Mesendoderm (in vitro differentiated cells): ENCODE results near the gene ZDHHC5.

Experiments used
- DNase-seq: peaks from one replicate; pipeline ENCODE4 v3.0.0; 2013
- H2AK5ac ChIP-seq: 2 replicates; pipeline ENCODE4 v1.6.1; 2013; ENCODE audit warnings: low read length, inconsistent platforms
- H2BK120ac ChIP-seq: 2 replicates; pipeline ENCODE4 v1.6.1; 2013; ENCODE audit warnings: low read depth, mild to moderate bottlenecking, low read length, moderate library complexity, mixed read lengths
- H2BK15ac ChIP-seq: replicated peaks from 2 replicates; pipeline ENCODE4 v1.6.1; 2013; ENCODE audit warnings: low read depth, mild to moderate bottlenecking, moderate library complexity
- H2BK5ac ChIP-seq: 2 replicates; pipeline ENCODE4 v1.6.1; 2013; ENCODE audit warnings: low read length, inconsistent platforms
- H3K18ac ChIP-seq: 2 replicates; pipeline ENCODE4 v1.6.1; 2013; ENCODE audit warnings: mild to moderate bottlenecking, low read length, mixed read lengths
- H3K23ac ChIP-seq: one replicate; pipeline ENCODE4 v1.6.1; 2013; ENCODE audit warnings: low read length
- H3K27ac ChIP-seq: 2 replicates; pipeline ENCODE4 v1.5.1; 2013; ENCODE audit warnings: low read depth, mild to moderate bottlenecking, inconsistent platforms, low read length, moderate library complexity
- H3K27me3 ChIP-seq: 2 replicates; pipeline ENCODE4 v1.6.1; 2013; ENCODE audit warnings: low read length, control low read depth, mild to moderate bottlenecking, inconsistent platforms; ENCODE audit not compliant: insufficient read depth, poor library complexity
- H3K36me3 ChIP-seq: 2 replicates; pipeline ENCODE4 v1.6.1; 2013; ENCODE audit warnings: low read length, inconsistent platforms; ENCODE audit not compliant: control insufficient read depth, insufficient read depth
- H3K4ac ChIP-seq: one replicate; pipeline ENCODE4 v1.6.1; 2013; ENCODE audit warnings: low read depth, mild to moderate bottlenecking, low read length, moderate library complexity
- H3K4me1 ChIP-seq: 2 replicates; pipeline ENCODE4 v1.6.1; 2013; ENCODE audit warnings: low read depth, low read length, inconsistent platforms; ENCODE audit not compliant: control insufficient read depth
- H3K4me2 ChIP-seq: 2 replicates; pipeline ENCODE4 v1.6.1; 2013; ENCODE audit warnings: low read length
- H3K4me3 ChIP-seq: 2 replicates; pipeline ENCODE4 v1.5.1; 2013; ENCODE audit warnings: mild to moderate bottlenecking, low read length
- H3K56ac ChIP-seq: one replicate; pipeline ENCODE4 v1.6.1; 2013; ENCODE audit warnings: low read length
- H3K79me1 ChIP-seq: 2 replicates; pipeline ENCODE4 v1.6.1; 2013; ENCODE audit warnings: low read length, inconsistent platforms
- H3K79me2 ChIP-seq: 2 replicates; pipeline ENCODE4 v1.6.1; 2013; ENCODE audit warnings: mild to moderate bottlenecking, low read length; ENCODE audit not compliant: control insufficient read depth, insufficient read depth
- H3K9ac ChIP-seq: 2 replicates; pipeline ENCODE4 v1.6.1; 2013; ENCODE audit warnings: low read length, inconsistent platforms
- H4K5ac ChIP-seq: one replicate; pipeline ENCODE4 v1.6.1; 2013; ENCODE audit warnings: low read length
- H4K8ac ChIP-seq: one replicate; pipeline ENCODE4 v1.6.1; 2013; ENCODE audit warnings: low read depth, mild to moderate bottlenecking, control low read depth, low read length, moderate library complexity
- WGBS: extraction: QIAGEN DNeasy Blood & Tissue Kit; methylation state at CpG from one replicate; pipeline ENCODE4 v1.1.7; 2013; ENCODE audit warnings: low lambda C conversion rate, missing lambda C conversion rate; ENCODE audit not compliant: insufficient coverage; ENCODE audit errors: extremely low coverage; 5-methylcytosine and 5-hydroxymethylcytosine counted together

Gene ZDHHC5

DNA sequence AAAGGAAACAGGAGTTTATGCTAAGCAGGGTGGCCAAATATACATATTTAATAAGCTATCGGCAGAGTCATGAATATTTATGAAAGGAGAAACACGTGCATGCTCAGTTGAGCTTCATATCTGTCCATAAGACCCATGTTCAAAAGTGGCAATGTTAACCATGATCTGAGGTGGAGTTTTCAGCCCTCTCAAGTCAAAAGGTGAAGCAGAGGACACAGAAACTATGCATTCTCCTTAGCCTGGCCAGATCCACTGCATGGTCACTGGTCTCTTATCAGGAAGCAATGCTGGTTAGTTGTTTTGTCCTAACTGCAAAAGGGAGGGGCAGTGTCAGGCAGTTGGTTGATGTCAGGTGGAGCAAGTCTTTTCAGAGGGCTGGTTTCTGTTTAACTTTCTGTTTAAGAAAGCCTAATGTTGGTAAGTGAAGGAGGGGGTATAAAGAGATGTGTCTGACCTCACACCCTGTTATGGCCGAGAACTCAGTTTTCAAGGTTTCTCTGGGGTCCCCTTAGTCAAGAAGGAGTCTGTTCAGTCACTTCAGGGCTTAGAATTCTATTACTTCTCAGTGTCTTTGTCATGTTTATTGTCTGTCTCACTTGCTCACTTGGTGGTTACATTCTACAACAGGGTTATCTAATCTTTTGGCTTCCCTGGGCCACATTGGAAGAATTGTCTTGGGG, 67.8 kb downstream of the ZDHHC5 start:
- Histone ChIP-seq H3K18ac (no peak overlapping the region), H2BK5ac (no peak overlapping the region), H3K27me3 (no peaks in the 10 kb centered on the region), H2BK120ac (no peak overlapping the region), H3K4me3 (no peak overlapping the region), H3K36me3 (peaks cover 3% of the 10 kb centered on the region), H3K4me1 (no peaks in the 10 kb centered on the region), H3K9ac (no peak overlapping the region), H2BK15ac (no peak overlapping the region), H3K27ac (no peak overlapping the region), H4K5ac (no peak overlapping the region), H3K4me2 (no peak overlapping the region), H3K56ac (no peak overlapping the region), H3K79me1 (peaks cover 8% of the 10 kb centered on the region), H2AK5ac (no peak overlapping the region), H4K8ac (no peak overlapping the region), H3K4ac (no peak overlapping the region), H3K23ac (no peak overlapping the region), H3K79me2 (peaks cover 5% of the 10 kb centered on the region)
- WGBS, result no CpG with 5 or more reads among the region's 3 CpGs
- peak; percentile 51 for DNase-seq

GRCh38 chr11:57741132-57742086, 73.5 kb downstream of the ZDHHC5 start, which contains the start of gene SELENOH:
TSS of gene SELENOH (plus strand) at chr11:57741491. CDS start at chr11:57741596, 105 bp downstream.
- peak within 1 kb of the TSS; percentile 7 for H4K5ac ChIP-seq
- H4K8ac ChIP-seq, result peak within 1 kb of the TSS; percentile 2
- H3K4me2 ChIP-seq, result peak within 1 kb of the TSS; percentile 91
- H3K27me3 ChIP-seq, result no peaks in the 10 kb centered on the region
- H2BK15ac ChIP-seq, result no peak within 1 kb of the TSS
- H3K36me3 ChIP-seq, result peaks cover 10% of the 10 kb centered on the region
- peaks cover 13% of the 10 kb centered on the region for H3K79me1 ChIP-seq
- H3K79me2 ChIP-seq, result peaks cover 13% of the 10 kb centered on the region
- peak within 1 kb of the TSS; percentile 55 for H2BK5ac ChIP-seq
- peak; percentile 99 for DNase-seq
- H3K4me1 ChIP-seq, result peaks cover 4% of the 10 kb centered on the region
- H3K4me3 ChIP-seq, result peak within 1 kb of the TSS; percentile 97
- peak within 1 kb of the TSS; percentile 99 for H3K56ac ChIP-seq
- peak within 1 kb of the TSS; percentile 9 for H2BK120ac ChIP-seq
- no CpG with 5 or more reads among the region's 75 CpGs for WGBS
- peak within 1 kb of the TSS; percentile 58 for H3K27ac ChIP-seq
- H3K9ac ChIP-seq, result peak within 1 kb of the TSS; percentile 98
- peak within 1 kb of the TSS; percentile 65 for H3K18ac ChIP-seq
- peak within 1 kb of the TSS; percentile 83 for H2AK5ac ChIP-seq
- H3K4ac ChIP-seq, result peak within 1 kb of the TSS; percentile 56
- peak within 1 kb of the TSS; percentile 72 for H3K23ac ChIP-seq

DNA sequence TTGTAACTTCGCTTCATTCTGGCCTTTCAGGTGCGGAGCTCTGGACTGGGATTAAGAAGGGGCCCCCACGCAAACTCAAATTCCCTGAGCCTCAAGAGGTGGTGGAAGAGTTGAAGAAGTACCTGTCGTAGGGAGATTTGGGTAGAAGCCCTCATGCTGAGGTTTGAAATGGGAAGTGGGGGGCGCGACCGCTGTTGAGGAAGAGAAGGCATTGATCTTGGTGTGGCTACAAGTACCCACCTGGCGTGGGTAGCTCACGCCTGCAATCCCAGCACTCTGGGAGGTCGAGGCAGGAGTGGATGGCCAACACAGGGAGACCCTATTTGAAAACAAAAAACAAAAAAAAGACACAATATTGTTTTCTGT, 74.2 kb downstream of the ZDHHC5 start:
- H3K27ac ChIP-seq, result peak overlapping the region; percentile 7
- peaks cover 10% of the 10 kb centered on the region for H3K36me3 ChIP-seq
- H3K4me1 ChIP-seq, result peaks cover 4% of the 10 kb centered on the region
- H2BK5ac ChIP-seq, result no peak overlapping the region
- H3K27me3 ChIP-seq, result no peaks in the 10 kb centered on the region
- no peak overlapping the region for H2BK120ac ChIP-seq
- H3K79me2 ChIP-seq, result peaks cover 13% of the 10 kb centered on the region
- H3K56ac ChIP-seq, result peak overlapping the region; percentile 99
- H3K18ac ChIP-seq, result peak overlapping the region; percentile 65
- H3K4ac ChIP-seq, result no peak overlapping the region
- no peak for DNase-seq
- peak overlapping the region; percentile 72 for H3K23ac ChIP-seq
- H3K79me1 ChIP-seq, result peaks cover 13% of the 10 kb centered on the region
- no peak overlapping the region for H2BK15ac ChIP-seq
- H4K5ac ChIP-seq, result no peak overlapping the region
- H4K8ac ChIP-seq, result no peak overlapping the region
- peak overlapping the region; percentile 85 for H3K4me2 ChIP-seq
- H3K9ac ChIP-seq, result peak overlapping the region; percentile 98
- WGBS, result no CpG with 5 or more reads among the region's 10 CpGs
- H3K4me3 ChIP-seq, result peak overlapping the region; percentile 97
- H2AK5ac ChIP-seq, result no peak overlapping the region

- Histone ChIP-seq H3K4me1 (peaks cover 4% of the 10 kb centered on the region), H3K4ac (no peak overlapping the region), H3K79me1 (peaks cover 10% of the 10 kb centered on the region), H2BK120ac (no peak overlapping the region), H3K4me2 (no peak overlapping the region), H4K8ac (no peak overlapping the region), H3K27ac (no peak overlapping the region), H2BK5ac (no peak overlapping the region), H3K79me2 (peaks cover 13% of the 10 kb centered on the region), H2BK15ac (no peak overlapping the region), H3K4me3 (no peak overlapping the region), H3K56ac (no peak overlapping the region), H3K36me3 (peaks cover 7% of the 10 kb centered on the region), H3K18ac (no peak overlapping the region), H3K23ac (no peak overlapping the region), H4K5ac (no peak overlapping the region), H3K9ac (no peak overlapping the region), H3K27me3 (no peaks in the 10 kb centered on the region), H2AK5ac (no peak overlapping the region)
- no CpG with 5 or more reads among the region's 2 CpGs for WGBS
- DNase-seq, result no peak
These were observed 76.4 kb downstream of the ZDHHC5 start for GRCh38 chr11:57744357-57744756.

DNA sequence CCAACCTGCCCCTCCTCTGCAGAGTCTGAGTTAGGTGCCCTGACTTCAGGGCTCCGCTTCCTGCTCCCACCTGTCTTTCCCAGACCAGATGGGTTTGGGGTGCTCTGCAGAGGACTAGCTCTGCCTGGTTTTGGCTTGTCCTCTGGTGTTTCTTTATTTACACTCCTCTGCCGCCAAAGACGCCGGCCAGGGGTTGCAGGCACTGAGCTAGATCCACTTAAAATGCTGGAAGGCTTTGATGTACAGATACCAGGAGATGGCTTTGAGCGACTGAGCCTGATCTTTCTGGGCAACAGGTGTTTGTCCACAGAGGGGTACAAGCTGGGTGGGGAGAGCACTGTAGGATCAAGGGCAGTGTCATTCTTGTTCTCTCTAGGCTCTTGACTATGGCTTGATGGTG, 77.3 kb downstream of the ZDHHC5 start:
- H3K4me2 ChIP-seq, result no peak overlapping the region
- no peak overlapping the region for H4K8ac ChIP-seq
- no peak overlapping the region for H3K4ac ChIP-seq
- H3K9ac ChIP-seq, result no peak overlapping the region
- H3K27me3 ChIP-seq, result no peaks in the 10 kb centered on the region
- H3K79me1 ChIP-seq, result peaks cover 10% of the 10 kb centered on the region
- H3K23ac ChIP-seq, result no peak overlapping the region
- H3K4me3 ChIP-seq, result no peak overlapping the region
- H3K36me3 ChIP-seq, result peaks cover 7% of the 10 kb centered on the region
- H3K27ac ChIP-seq, result no peak overlapping the region
- WGBS, result no CpG with 5 or more reads among the region's 5 CpGs
- H2BK120ac ChIP-seq, result no peak overlapping the region
- H3K4me1 ChIP-seq, result peaks cover 4% of the 10 kb centered on the region
- no peak overlapping the region for H4K5ac ChIP-seq
- no peak for DNase-seq
- no peak overlapping the region for H3K18ac ChIP-seq
- peaks cover 13% of the 10 kb centered on the region for H3K79me2 ChIP-seq
- no peak overlapping the region for H3K56ac ChIP-seq
- no peak overlapping the region for H2AK5ac ChIP-seq
- H2BK5ac ChIP-seq, result no peak overlapping the region
- no peak overlapping the region for H2BK15ac ChIP-seq
